ENCODE measurements around the gene CRTC2. TPM values are rescaled to one million over a fixed set of nuclear protein-coding genes. Genes with fewer than 3 reads are reported as not detected.

Gene CRTC2
- total and polyA plus RNA-seq, 2 of the 4 experiments (the other 2 are of a cell fraction) = 2.7 to 20.1 TPM

GRCh38 chr1:153987621-153988020 lies 29.2 kb upstream of the CRTC2 start (continued):
- no peak for TF ChIP-seq SMC3 (IDR thresholded peaks at IDR 0.05; ENCODE audit: low read depth, low read length)
- no peak for TF ChIP-seq FOS (IDR thresholded peaks at IDR 0.05; ENCODE audit: low read depth, low read length)
- TF ChIP-seq NFE2L2 (IDR thresholded peaks at IDR 0.05; ENCODE audit: low read depth, low read length) = no peak
- TF ChIP-seq RAD21 (IDR thresholded peaks at IDR 0.05; ENCODE audit: low read length) = no peak
- no peak for TF ChIP-seq BHLHE40 (IDR thresholded peaks at IDR 0.05; ENCODE audit: low read depth, low read length)

DNA sequence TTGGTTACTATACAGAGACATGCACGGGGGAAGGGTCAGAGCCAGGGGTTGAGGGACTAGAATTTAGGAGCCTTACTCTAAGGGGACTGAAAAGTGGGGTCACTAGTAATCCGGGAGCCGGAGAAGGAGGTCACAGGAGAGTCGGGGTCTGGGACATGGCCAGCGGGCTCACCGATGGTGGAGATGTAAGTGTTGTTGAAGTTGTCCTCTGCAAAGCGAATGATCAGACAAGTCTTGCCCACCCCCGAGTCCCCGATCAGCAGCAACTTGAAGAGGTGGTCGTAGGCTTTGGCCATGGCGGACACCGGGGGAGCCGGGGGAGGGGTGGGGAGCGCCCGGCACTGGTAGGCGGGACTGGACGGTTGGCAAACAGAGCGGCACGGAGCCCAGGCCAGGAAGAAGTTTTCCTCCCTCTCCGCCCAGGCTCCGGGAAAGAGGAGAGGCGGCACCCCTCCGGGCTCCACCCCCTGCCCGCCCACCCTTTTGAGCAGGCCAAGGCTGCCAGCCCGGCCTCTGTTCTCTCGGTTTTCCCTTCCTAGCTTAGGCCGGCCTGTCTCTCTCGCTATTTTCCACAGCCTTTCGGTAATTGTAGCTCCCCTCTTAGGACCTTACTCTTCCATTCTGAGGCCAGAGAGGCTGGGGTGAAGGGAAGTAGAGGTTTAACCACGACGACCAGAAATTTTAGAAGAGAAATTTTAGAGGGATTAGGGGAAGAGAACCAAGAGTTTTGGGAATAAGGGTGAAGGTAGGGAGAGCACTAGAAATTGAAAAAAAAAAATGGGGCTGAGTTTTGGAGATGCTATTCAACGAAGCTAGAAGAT lies 27.7 kb upstream of the CRTC2 start, which contains the start of gene RAB13:
RAB13 (minus strand) TSS at position 399 of the 821 bp plus-strand sequence; CDS start at position 296, 103 bp downstream.
- Histone ChIP-seq H4K20me1 (ENCODE audit: insufficient read depth, low read length) (no peaks in the 10 kb centered on the region), H3K27ac (ENCODE audit: insufficient read depth, low read length) (peak within 1 kb of the TSS; percentile 97), H3K4me2 (ENCODE audit: low read depth, low read length) (peak within 1 kb of the TSS; percentile 97), H3K9me3 (ENCODE audit: control insufficient read depth, insufficient read depth, low read length) (no peaks in the 10 kb centered on the region), H3K36me3 (ENCODE audit: control insufficient read depth, insufficient read depth, low read length) (peaks cover 19% of the 10 kb centered on the region), H3K4me1 (ENCODE audit: control insufficient read depth, insufficient read depth, low read length) (peaks cover 4% of the 10 kb centered on the region), H3K9me1 (ENCODE audit: insufficient read depth, low read length) (peaks cover 8% of the 10 kb centered on the region), H3K4me3 (ENCODE audit: insufficient read depth, low read depth, low read length) (peak within 1 kb of the TSS; percentile 59), H3K79me1 (ENCODE audit: low read depth in 1 of 2, low read length in 2 of 2) (peaks cover 25 to 43% of the 10 kb centered on the region in 2 experiments), H4K8ac (ENCODE audit: low read depth in 2 of 2, low read length in 2 of 2) (peak within 1 kb of the TSS; percentile 95 to 96), H4K5ac (ENCODE audit: low read depth, low read length) (peak within 1 kb of the TSS; percentile 66), H2BK20ac (ENCODE audit: low read depth, low read length) (peak within 1 kb of the TSS; percentile 76), H2BK15ac (ENCODE audit: low read depth, low read length) (peak within 1 kb of the TSS; percentile 99), H2BK5ac (ENCODE audit: low read depth, low read length, poor library complexity, severe bottlenecking) (peak within 1 kb of the TSS; percentile 97), H3K9ac (ENCODE audit: low read depth, low read length) (peak within 1 kb of the TSS; percentile 98), H3K27me3 (ENCODE audit: control insufficient read depth, insufficient read depth, low read length) (no peaks in the 10 kb centered on the region), H4K91ac (ENCODE audit: insufficient read depth, low read depth, low read length) (peak within 1 kb of the TSS; percentile 98), H3K14ac (replicated peaks; ENCODE audit: low read depth, low read length) (peak within 1 kb of the TSS; percentile 100), H3K18ac (ENCODE audit: low read depth, low read length) (peak within 1 kb of the TSS; percentile 92), H2AK5ac (ENCODE audit: low read depth, low read length) (peak within 1 kb of the TSS; percentile 100), H3K56ac (ENCODE audit: extremely low read depth, insufficient read depth, low read length) (peak within 1 kb of the TSS; percentile 99), H3K4ac (ENCODE audit: low read depth, low read length) (peak within 1 kb of the TSS; percentile 99), H2BK120ac (ENCODE audit: low read depth, low read length) (peak within 1 kb of the TSS; percentile 84), H2AK9ac (replicated peaks; ENCODE audit: low read depth, low read length, poor library complexity) (peak within 1 kb of the TSS; percentile 100), H2AFZ (replicated peaks; ENCODE audit: low read length, poor library complexity) (peak within 1 kb of the TSS; percentile 90), H3K23ac (ENCODE audit: low read depth, low read length) (peak within 1 kb of the TSS; percentile 97)
- in situ Hi-C loops (cut with MboI; ENCODE audit: low sequenced_read_pairs) (no loop called here), dilution Hi-C loops (cut with HindIII; ENCODE audit: low sequenced_read_pairs, unreplicated experiment) (no loop called here), intact Hi-C loops (cut with micrococcal nuclease) (loop anchor here (1.0 to 10.0 kb wide), 5 partner anchors 23 to 481 kb away; partner anchors contain the start of gene SLC39A1)
- DNase-seq (peak; percentile 80), ATAC-seq (ENCODE audit: low read depth) (peak; percentile 81)
- no TSS peak for BruUV-seq (replicated peaks)
- WGBS, 2 experiments (ENCODE audit: extremely low coverage in 2 of 2, insufficient read length in 1 of 2) = 0% methylated on average over 3 of the region's 32 CpGs; no CpG with 5 or more reads in 1 of the 2 experiments
- peak; percentile 6; the same call in 1 of the 2 replicates for TF ChIP-seq MXI1 (IDR thresholded peaks at IDR 0.05; ENCODE audit: borderline replicate concordance, low read depth, low read length)
- no peak for TF ChIP-seq CHD1 (IDR thresholded peaks at IDR 0.05; ENCODE audit: low read depth, low read length)
- peak; percentile 7; the same call in 1 of the 2 replicates for TF ChIP-seq MAZ (IDR thresholded peaks at IDR 0.05; ENCODE audit: borderline replicate concordance, low read depth, low read length)
- ChIA-PET POLR2A (ENCODE audit: unreplicated experiment) (interaction anchor here (0.6 kb wide), 1 partner anchor 40 kb away, joined by 3 read pairs; the partner anchor contains the start of gene DENND4B), CTCF (interaction anchor here (0.6 to 2.5 kb wide), 10 partner anchors 19 to 622 kb away, joined by 3 to 8 read pairs (median 4); partner anchors contain the start of genes DENND4B and SLC39A1)

All from IMR-90 (cell line).